Activated CD4-positive, alpha-beta T cell treated with anti-CD3 and anti-CD28 coated beads, Interleukin-10, Interleukin-2, amounts not matched to agents 100 ng/mL and 50 ng/mL, durations not matched to agents 16 hours and 8 hours (primary cell): ENCODE measurements around the gene JAM2.
A peak's percentile ranks its signal among the peaks of the same experiment; 100 is the strongest.
"Not testable (repeated sequence)": the region's sequence is repeated elsewhere in the genome, so short reads cannot be mapped to it uniquely, and the experiment has no call there.

Source experiments
- DNase-seq: peaks from one replicate; pipeline ENCODE4 v3.0.0-alpha.2; 2020

The JAM2 gene

DNA sequence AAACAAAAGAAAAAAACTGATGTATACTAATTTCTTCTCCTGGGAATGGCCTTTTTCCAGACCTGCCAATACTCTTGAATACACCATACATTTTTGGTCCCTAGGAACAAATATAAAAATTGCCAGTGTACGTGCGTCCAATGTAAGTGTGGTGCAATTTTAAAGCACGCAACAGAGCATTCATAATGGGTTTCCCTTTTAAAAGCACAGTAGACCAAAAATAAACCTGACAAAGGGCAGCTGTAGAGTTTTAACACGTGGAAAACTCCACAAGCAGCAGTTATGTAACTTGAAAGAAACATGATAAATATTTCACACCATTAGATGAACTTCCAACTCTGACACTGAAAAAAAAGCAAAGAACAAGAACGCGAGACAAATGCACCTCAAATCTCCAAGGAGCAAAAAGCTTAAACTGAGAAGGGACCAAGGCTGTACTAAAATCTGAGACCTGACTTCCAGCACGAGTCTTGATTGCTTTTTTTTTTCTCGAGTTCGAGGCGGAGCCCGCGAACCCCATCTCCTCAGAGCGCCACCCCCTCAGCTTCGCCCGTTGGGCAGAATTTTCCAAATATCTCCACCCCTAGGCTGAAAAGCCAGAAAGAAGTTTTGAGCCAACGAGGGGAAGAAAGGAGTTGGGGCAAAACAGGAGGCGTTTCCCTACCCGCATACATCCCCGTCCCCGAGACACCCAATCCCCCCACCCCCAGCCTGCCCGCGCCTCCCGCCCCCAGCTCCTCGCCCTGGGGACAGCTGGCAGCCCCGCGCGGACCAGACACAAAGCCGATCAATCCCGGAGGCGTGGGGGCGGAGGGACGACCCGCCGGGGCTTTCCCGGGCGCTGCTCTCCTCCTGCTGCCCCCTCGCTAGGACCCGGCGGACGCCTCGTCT lies at the start of gene JAM2:
Gene JAM2, plus strand, starts transcription at position 599 of the 891 bp plus-strand sequence. CDS start 564 bp downstream, outside the sequence.
- peak; percentile 46 for DNase-seq

DNA sequence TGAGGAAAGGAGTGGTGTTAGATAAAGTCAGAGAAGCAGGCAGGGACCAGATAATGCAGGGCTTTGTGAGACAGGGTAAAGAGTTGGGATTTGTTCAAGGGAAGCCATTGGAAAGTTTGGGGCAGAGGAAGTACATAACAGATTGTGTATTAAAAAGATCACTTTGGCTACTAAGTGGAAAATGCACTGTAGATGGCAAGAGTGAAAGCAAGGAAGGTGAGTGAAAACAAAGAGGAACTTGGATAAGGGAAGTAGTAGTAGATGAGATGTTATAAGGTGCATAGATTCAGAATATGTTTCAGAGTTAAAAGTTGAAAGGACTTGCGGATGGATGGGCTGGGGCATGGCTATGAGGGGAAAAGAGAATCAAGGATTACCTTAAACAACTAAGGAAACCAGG lies 49.2 kb upstream of the JAM2 start:
- DNase-seq = no peak

- DNase-seq = peak; percentile 93
These were observed 31.7 kb upstream of the JAM2 start, which contains the start of gene MRPL39 for GRCh38 chr21:25607151-25608043. Gene MRPL39 (minus strand): TSS chr21:25607481. CDS start chr21:25607475, 6 bp downstream.

- DNase-seq = peak; percentile 85
These were observed 30.9 kb upstream of the JAM2 start for GRCh38 chr21:25608044-25608737.

GRCh38 chr21:25614441-25614840 lies 24.6 kb upstream of the JAM2 start:
- no peak for DNase-seq

DNA sequence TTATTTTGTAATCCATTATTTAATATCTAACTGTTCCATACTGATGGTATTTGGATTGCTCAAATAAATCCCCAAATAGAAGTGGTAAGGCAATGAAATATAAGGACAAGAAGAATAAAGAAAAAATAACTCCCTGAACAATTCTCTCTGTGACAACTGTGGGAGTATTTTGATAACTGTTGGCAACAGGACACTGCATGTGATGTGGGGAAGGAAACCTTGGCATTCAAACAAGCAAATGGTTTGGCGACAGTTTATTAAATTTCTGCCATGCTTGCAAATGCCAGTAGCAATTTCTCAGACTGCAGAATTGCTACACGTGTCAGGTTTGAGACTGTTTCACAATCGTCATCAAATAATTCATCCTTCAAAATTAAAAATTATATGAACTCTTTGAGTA lies 23.2 kb upstream of the JAM2 start:
- DNase-seq = no peak

DNA sequence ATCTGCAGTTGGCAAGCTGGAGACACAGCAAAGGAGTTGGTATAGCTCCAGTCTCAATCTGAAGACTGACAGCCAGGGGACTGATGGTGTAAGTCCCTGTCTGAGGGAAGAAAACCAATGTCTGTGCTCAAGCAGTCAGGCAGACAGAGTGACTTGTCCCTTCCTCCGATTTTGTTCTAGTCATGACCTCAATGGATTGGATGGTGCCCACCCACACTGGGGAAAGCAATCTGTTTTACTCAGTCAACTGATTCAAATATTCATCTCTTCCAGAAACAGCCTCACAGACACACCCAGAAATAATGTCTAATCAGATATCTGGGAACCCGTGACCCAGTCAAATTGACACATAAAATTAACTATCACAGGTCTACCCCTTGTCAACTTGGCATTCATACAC lies 19.9 kb upstream of the JAM2 start:
- DNase-seq = no peak

- no peak for DNase-seq
These were observed 14.5 kb upstream of the JAM2 start for GRCh38 chr21:25624511-25624910.

GRCh38 chr21:25625036-25625435 lies 14.0 kb upstream of the JAM2 start:
- DNase-seq = no peak

- DNase-seq = not testable (repeated sequence)
These were observed 13.1 kb upstream of the JAM2 start for GRCh38 chr21:25625776-25626555.

DNA sequence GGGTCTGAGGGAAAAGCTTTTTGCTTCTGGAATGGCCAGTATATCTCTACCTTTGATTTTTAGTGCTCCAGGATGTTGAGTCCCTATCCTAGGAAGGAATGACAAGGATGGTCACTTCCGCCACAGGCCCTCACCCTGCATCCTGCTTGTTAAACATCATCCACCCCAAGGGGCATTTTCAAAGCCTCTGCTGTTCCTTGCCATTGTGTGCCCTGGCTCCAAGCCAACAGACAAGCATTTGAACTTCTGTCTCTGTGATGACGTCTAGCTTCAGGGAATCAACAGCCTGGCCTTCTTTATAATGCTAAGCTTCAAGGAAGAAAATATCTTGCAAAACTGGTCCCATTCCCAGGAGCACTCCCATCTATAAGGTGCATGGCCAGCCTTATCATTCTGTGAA lies 12.3 kb upstream of the JAM2 start:
- DNase-seq = no peak

DNA sequence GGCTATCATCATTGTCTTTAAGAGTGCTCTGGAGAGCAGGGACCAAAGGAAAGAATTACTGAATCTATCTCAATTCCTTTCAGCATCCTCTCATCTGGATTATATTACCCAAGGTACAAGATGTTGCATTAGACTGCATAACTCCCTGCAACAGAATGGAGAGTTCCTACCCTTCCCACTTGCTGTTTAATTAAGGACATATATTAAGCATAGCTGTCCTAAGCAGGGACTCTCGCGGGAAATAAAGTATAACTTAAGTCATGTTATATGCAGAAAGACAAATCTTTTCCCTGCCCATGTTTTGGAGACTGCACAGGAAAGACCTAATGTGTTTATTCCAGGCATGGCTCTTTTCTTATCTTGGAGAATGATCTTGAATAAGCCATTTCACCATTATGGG lies 6.8 kb upstream of the JAM2 start:
- DNase-seq = no peak

GRCh38 chr21:25635310-25635709 lies 3.7 kb upstream of the JAM2 start:
- no peak for DNase-seq

- peak; percentile 75 for DNase-seq
These were observed 2.3 kb upstream of the JAM2 start for GRCh38 chr21:25636727-25637126.

DNA sequence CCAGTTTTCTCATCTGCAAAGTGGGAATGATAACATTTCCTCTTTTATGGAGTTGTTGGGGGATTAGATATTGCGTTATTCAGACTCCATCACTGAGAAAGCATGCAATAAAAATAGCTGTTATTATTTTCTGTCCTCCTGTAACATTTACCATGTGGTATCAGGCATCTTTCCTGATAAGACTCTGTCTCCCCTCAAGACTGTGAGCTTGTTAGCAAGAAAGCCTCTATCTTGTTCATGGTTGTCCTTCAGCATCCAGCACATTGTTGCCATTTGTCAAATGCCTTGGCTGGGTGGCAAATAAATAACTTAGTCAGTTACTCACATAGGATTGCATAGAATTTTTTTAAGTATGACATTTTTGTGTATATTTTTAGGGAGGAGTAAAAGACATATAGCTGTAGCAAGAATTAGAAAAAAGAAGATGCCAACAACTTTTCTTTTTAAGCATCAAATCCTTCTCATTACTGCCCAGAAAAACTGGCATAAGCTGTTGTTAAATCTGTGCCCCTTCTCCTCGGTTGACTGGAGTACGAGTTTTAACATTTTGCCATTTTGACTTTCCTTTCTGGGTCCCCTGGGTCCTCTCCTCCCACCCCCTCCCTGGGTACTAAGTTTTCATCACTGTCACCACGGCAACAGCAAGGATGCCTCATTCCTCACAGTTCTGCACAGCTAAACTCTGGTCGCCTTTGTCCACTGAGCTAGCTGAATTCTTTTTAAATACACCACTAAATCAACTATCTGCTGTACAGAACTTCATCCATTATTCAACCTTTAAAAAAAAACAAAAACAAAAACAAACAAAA lies 1.0 kb upstream of the JAM2 start:
- DNase-seq = no peak

- peak; percentile 48 for DNase-seq
These were observed 618 bp downstream of the JAM2 start for GRCh38 chr21:25639551-25640201.

GRCh38 chr21:25640202-25640942 lies 1.3 kb downstream of the JAM2 start:
- peak; percentile 10 for DNase-seq

- no peak for DNase-seq
These were observed 1.9 kb downstream of the JAM2 start for GRCh38 chr21:25640943-25641292.

- DNase-seq = no peak
These were observed 4.4 kb downstream of the JAM2 start for GRCh38 chr21:25643486-25643885.

- no peak for DNase-seq
These were observed 7.4 kb downstream of the JAM2 start for GRCh38 chr21:25646474-25646873.
